Fibroblast of villous mesenchyme (primary cell): ENCODE data around the gene WDR26. TPM values are rescaled to one million over a fixed set of nuclear protein-coding genes. Genes with fewer than 3 reads are reported as not detected.

Experiments
- DNase-seq: peaks from one replicate; pipeline ENCODE4 v3.0.0-alpha.2; 2010; ENCODE audit warnings: low read depth
- H3K4me3 ChIP-seq: 2 replicates; pipeline ENCODE4 v1.5.1; 2011; ENCODE audit warnings: low read depth, mild to moderate bottlenecking, low read length
- CTCF ChIP-seq: IDR thresholded peaks from 2 replicates; pipeline ENCODE4 v1.5.1; 2012; ENCODE audit warnings: low read depth, mild to moderate bottlenecking, low read length; ENCODE audit not compliant: insufficient read depth
- total RNA-seq: library from RNA; depleted of rRNA; stranded (reverse); fragments of >200 nt; gene quantifications from 2 replicates; pipeline ENCODE4 v1.2.3, GENCODE V29; 2012

The WDR26 gene
- total RNA-seq, 1 donor = 86.4 TPM

- DNase-seq = no peak
- H3K4me3 ChIP-seq = no peak overlapping the region
- TF ChIP-seq CTCF = no peak
These were observed 32.0 kb downstream of the WDR26 start for GRCh38 chr1:224402472-224403036.

- no peak for DNase-seq
- no peak overlapping the region for H3K4me3 ChIP-seq
- no peak for TF ChIP-seq CTCF
These were observed 34.7 kb downstream of the WDR26 start for GRCh38 chr1:224399887-224400286.

- H3K4me3 ChIP-seq = no peak overlapping the region
- DNase-seq = no peak
- no peak for TF ChIP-seq CTCF
These were observed 41.3 kb downstream of the WDR26 start for GRCh38 chr1:224393294-224393693.

- TF ChIP-seq CTCF = no peak
- DNase-seq = no peak
- H3K4me3 ChIP-seq = no peak overlapping the region
These were observed 42.0 kb downstream of the WDR26 start for GRCh38 chr1:224392411-224393249.

GRCh38 chr1:224390517-224390916 is 44.1 kb downstream of the WDR26 start:
- DNase-seq = no peak
- H3K4me3 ChIP-seq = no peak overlapping the region
- TF ChIP-seq CTCF = no peak

GRCh38 chr1:224387943-224388342 is 46.7 kb downstream of the WDR26 start:
- no peak for DNase-seq
- no peak overlapping the region for H3K4me3 ChIP-seq
- TF ChIP-seq CTCF = no peak
